Natural killer cell (primary cell): ENCODE data around the gene STAG3. TPM values are rescaled to one million over a fixed set of nuclear protein-coding genes. Genes with fewer than 3 reads are reported as not detected.

ENCODE experiments used
- total RNA-seq, 4 donors: library from RNA; stranded (reverse); fragments of 120-200 nt in 1 of 4; gene quantifications; one replicate each; pipeline versions ENCODE4 v1.2.3 to v1.2.4, GENCODE V29; 2013 to 2022

STAG3 gene
- total RNA-seq, 3 donors from 2014 or later (not counting 1 experiment from before 2014, with no cell fraction given) = 5.0 to 5.6 (median 5.5) TPM

Other genes starting within 250 kb of the STAG3 start
- gene GJC3, start 248.3 kb upstream of the STAG3 start, total RNA-seq = not detected
- gene AZGP1, start 201.9 kb upstream of the STAG3 start, total RNA-seq = not detected
- gene ZKSCAN1, start 162.3 kb upstream of the STAG3 start, total RNA-seq = 10 to 100 TPM; 57.6 to 62.5 (median 60.8) TPM
- gene ZSCAN21, start 128.1 kb upstream of the STAG3 start, total RNA-seq = 1 to 10 TPM; 6.2 to 8.9 (median 7.2) TPM
- 10 to 100 TPM; 37.8 to 51.6 (median 49.0) TPM for gene ZNF3, start 96.2 kb upstream of the STAG3 start, total RNA-seq
- gene COPS6, start 88.9 kb upstream of the STAG3 start, total RNA-seq = 10 to 100 TPM; 79.0 to 94.6 (median 84.4) TPM
- 100 to 1,000 TPM; 112 to 214 (median 137) TPM for gene MCM7, start 76.5 kb upstream of the STAG3 start, total RNA-seq
- 10 to 100 TPM in 2 of 3 donors, 1 to 10 TPM in 1; 8.4 to 12.8 (median 12.7) TPM for gene AP4M1, start 76.3 kb upstream of the STAG3 start, total RNA-seq
- gene TAF6, start 58.6 kb upstream of the STAG3 start, total RNA-seq = 10 to 100 TPM; 42.2 to 56.8 (median 47.9) TPM
- gene CNPY4, start 58.3 kb upstream of the STAG3 start, total RNA-seq = 10 to 100 TPM; 19.1 to 25.8 (median 23.9) TPM
- gene MBLAC1, start 51.0 kb upstream of the STAG3 start, total RNA-seq = 1 to 10 TPM; 2.8 to 4.3 (median 4.1) TPM
- 100 to 1,000 TPM; 148 to 161 (median 156) TPM for gene LAMTOR4, start 29.0 kb upstream of the STAG3 start, total RNA-seq
- gene TRAPPC14, start 19.2 kb upstream of the STAG3 start, total RNA-seq = 10 to 100 TPM; 55.1 to 59.2 (median 56.5) TPM
- under 1 TPM; 0.78 to 0.95 (median 0.78) TPM for gene GAL3ST4, start 9.3 kb upstream of the STAG3 start, total RNA-seq
- gene GPC2, start 537 bp upstream of the STAG3 start, total RNA-seq = 1 to 10 TPM; 1.9 to 2.4 (median 2.3) TPM
- gene PVRIG, start 42.0 kb downstream of the STAG3 start, total RNA-seq = 10 to 100 TPM; 45.6 to 84.1 (median 52.9) TPM
- gene SPDYE3, start 129.8 kb downstream of the STAG3 start, total RNA-seq = not detected
- gene PILRB, start 180.2 kb downstream of the STAG3 start, total RNA-seq = 100 to 1,000 TPM; 143 to 206 (median 157) TPM
- 10 to 100 TPM; 18.8 to 38.8 (median 29.4) TPM for gene PILRA, start 195.6 kb downstream of the STAG3 start, total RNA-seq